Esophagus (tissue), 2 donors: ENCODE results near the gene ZNF438. TPM values are rescaled to one million over a fixed set of nuclear protein-coding genes. Genes with fewer than 3 reads are reported as not detected.

Source experiments
- H3K27ac ChIP-seq, 2 donors: one replicate each; pipeline ENCODE4 v1.5.1; 2013; ENCODE audit warnings: low read depth in 2 of 2, mild to moderate bottlenecking in 2 of 2, inconsistent platforms in 1 of 2, low read length in 1 of 2, moderate library complexity in 1 of 2
- H3K27me3 ChIP-seq, 2 donors: one replicate each; pipeline ENCODE4 v1.6.1; 2013; ENCODE audit warnings: low read length in 2 of 2, control low read depth in 1 of 2, mild to moderate bottlenecking in 1 of 2; ENCODE audit not compliant: insufficient read depth in 2 of 2, control insufficient read depth in 1 of 2
- H3K36me3 ChIP-seq, 2 donors: one replicate each; pipeline ENCODE4 v1.6.1; 2013; ENCODE audit warnings: low read length in 1 of 2; ENCODE audit not compliant: control insufficient read depth in 2 of 2, insufficient read depth in 2 of 2
- H3K4me1 ChIP-seq, 2 donors: one replicate each; pipeline ENCODE4 v1.6.1; 2013; ENCODE audit warnings: low read length in 1 of 2; ENCODE audit not compliant: control insufficient read depth in 2 of 2, insufficient read depth in 2 of 2
- H3K4me3 ChIP-seq, 2 donors: one replicate each; pipeline ENCODE4 v1.5.1; 2013; ENCODE audit warnings: low read length in 2 of 2, mild to moderate bottlenecking in 2 of 2, low read depth in 1 of 2, moderate library complexity in 1 of 2
- H3K9me3 ChIP-seq, 2 donors: one replicate each; pipeline ENCODE4 v1.6.1; 2013; ENCODE audit warnings: mild to moderate bottlenecking in 2 of 2, low read depth in 1 of 2, low read length in 1 of 2, moderate library complexity in 1 of 2; ENCODE audit not compliant: control insufficient read depth in 2 of 2, insufficient read depth in 1 of 2
- WGBS, 2 donors: extraction: QIAGEN DNeasy Blood & Tissue Kit; methylation state at CpG; one replicate each; pipeline ENCODE4 v1.1.7; 2013; 5-methylcytosine and 5-hydroxymethylcytosine counted together
- polyA plus RNA-seq, 2 donors: library from polyadenylated mRNA; stranded (reverse); fragments of 200-250 nt; gene quantifications; one replicate each; pipeline ENCODE4 v1.2.3, GENCODE V29; 2013
- donor health status: healthy with polysubstance abuse.
- donor health status: Bipolar disorder and iron deficiency.

The ZNF438 gene
- polyA plus RNA-seq, 2 donors, result 3.0 to 3.2 TPM

GRCh38 chr10:30846710-30847109 lies 185.0 kb downstream of the ZNF438 start:
- 70 to 79% methylated on average over 4 of the region's 4 CpGs for WGBS, 2 donors
- no peak overlapping the region for H3K4me3 ChIP-seq
- H3K27me3 ChIP-seq, result no peaks in the 10 kb centered on the region
- H3K36me3 ChIP-seq, result peaks cover 0 to 4% of the 10 kb centered on the region in 2 donors
- H3K9me3 ChIP-seq, result no peaks in the 10 kb centered on the region
- H3K27ac ChIP-seq, result no peak overlapping the region
- H3K4me1 ChIP-seq, result peaks cover 0 to 2% of the 10 kb centered on the region in 2 donors

GRCh38 chr10:30842894-30843293 lies 188.8 kb downstream of the ZNF438 start:
- no peak overlapping the region for H3K4me3 ChIP-seq
- 89 to 91% methylated on average over 5 of the region's 5 CpGs for WGBS, 2 donors

GRCh38 chr10:30842185-30842584 lies 189.5 kb downstream of the ZNF438 start:
- Histone ChIP-seq H3K27ac (no peak overlapping the region), H3K27me3 (no peaks in the 10 kb centered on the region), H3K36me3 (peaks cover 0 to 2% of the 10 kb centered on the region in 2 donors), H3K4me1 (peaks cover 0 to 2% of the 10 kb centered on the region in 2 donors), H3K4me3 (no peak overlapping the region), H3K9me3 (no peaks in the 10 kb centered on the region)
- 90 to 100% methylated on average over 1 of the region's 1 CpG for WGBS, 2 donors

More at GRCh38 chr10:30842894-30843293, 188.8 kb downstream of the ZNF438 start:
- H3K9me3 ChIP-seq, result no peaks in the 10 kb centered on the region
- H3K27ac ChIP-seq, result no peak overlapping the region
- no peaks in the 10 kb centered on the region for H3K27me3 ChIP-seq
- H3K36me3 ChIP-seq, result peaks cover 0 to 2% of the 10 kb centered on the region in 2 donors
- H3K4me1 ChIP-seq, result peaks cover 0 to 2% of the 10 kb centered on the region in 2 donors

- Histone ChIP-seq H3K4me3 (no peak overlapping the region), H3K4me1 (no peaks in the 10 kb centered on the region), H3K36me3 (no peaks in the 10 kb centered on the region), H3K9me3 (no peaks in the 10 kb centered on the region), H3K27me3 (no peaks in the 10 kb centered on the region), H3K27ac (no peak overlapping the region)
- WGBS, 2 donors, result 43 to 52% methylated on average over 6 of the region's 6 CpGs
Measured at GRCh38 chr10:30840395-30841050, 191.1 kb downstream of the ZNF438 start.

GRCh38 chr10:30839652-30840051 lies 192.0 kb downstream of the ZNF438 start:
- Histone ChIP-seq H3K27ac (no peak overlapping the region), H3K27me3 (no peaks in the 10 kb centered on the region), H3K9me3 (no peaks in the 10 kb centered on the region), H3K36me3 (no peaks in the 10 kb centered on the region), H3K4me3 (no peak overlapping the region), H3K4me1 (no peaks in the 10 kb centered on the region)
- 82% methylated on average over 2 of the region's 2 CpGs for WGBS, 2 donors

GRCh38 chr10:30836406-30836805 lies 195.3 kb downstream of the ZNF438 start:
- H3K36me3 ChIP-seq, result no peaks in the 10 kb centered on the region
- H3K27ac ChIP-seq, result no peak overlapping the region
- H3K27me3 ChIP-seq, result no peaks in the 10 kb centered on the region
- H3K4me3 ChIP-seq, result no peak overlapping the region
- H3K4me1 ChIP-seq, result peaks cover 0 to under 1% of the 10 kb centered on the region in 2 donors
- H3K9me3 ChIP-seq, result no peaks in the 10 kb centered on the region
- WGBS, 2 donors, result 81 to 93% methylated on average over 2 of the region's 2 CpGs

GRCh38 chr10:30835146-30835545 lies 196.5 kb downstream of the ZNF438 start:
- H3K4me3 ChIP-seq, result no peak overlapping the region
- H3K9me3 ChIP-seq, result no peaks in the 10 kb centered on the region
- 86 to 90% methylated on average over 12 of the region's 12 CpGs for WGBS, 2 donors
- no peaks in the 10 kb centered on the region for H3K27me3 ChIP-seq
- H3K27ac ChIP-seq, result no peak overlapping the region
- peaks cover 0 to 3% of the 10 kb centered on the region in 2 donors for H3K4me1 ChIP-seq
- no peaks in the 10 kb centered on the region for H3K36me3 ChIP-seq

- H3K9me3 ChIP-seq, result no peaks in the 10 kb centered on the region
- no peaks in the 10 kb centered on the region for H3K27me3 ChIP-seq
- no peak overlapping the region for H3K4me3 ChIP-seq
- no peak overlapping the region for H3K27ac ChIP-seq
- H3K4me1 ChIP-seq, result peaks cover 0 to 3% of the 10 kb centered on the region in 2 donors
- no peaks in the 10 kb centered on the region for H3K36me3 ChIP-seq
- 90 to 93% methylated on average over 3 of the region's 3 CpGs for WGBS, 2 donors
Measured at GRCh38 chr10:30834651-30835050, 197.0 kb downstream of the ZNF438 start.

- no peak overlapping the region for H3K4me3 ChIP-seq
- no peak overlapping the region for H3K27ac ChIP-seq
- H3K27me3 ChIP-seq, result no peaks in the 10 kb centered on the region
- H3K4me1 ChIP-seq, result peaks cover 0 to 3% of the 10 kb centered on the region in 2 donors
- H3K36me3 ChIP-seq, result no peaks in the 10 kb centered on the region
- WGBS, 2 donors, result 71 to 80% methylated on average over 4 of the region's 4 CpGs
- H3K9me3 ChIP-seq, result no peaks in the 10 kb centered on the region
Measured at GRCh38 chr10:30834153-30834552, 197.5 kb downstream of the ZNF438 start.

GRCh38 chr10:30833628-30833970 lies 198.1 kb downstream of the ZNF438 start:
- no peaks in the 10 kb centered on the region for H3K9me3 ChIP-seq
- H3K36me3 ChIP-seq, result no peaks in the 10 kb centered on the region
- H3K4me3 ChIP-seq, result no peak overlapping the region
- peaks cover 0 to 3% of the 10 kb centered on the region in 2 donors for H3K4me1 ChIP-seq
- 94 to 95% methylated on average over 5 of the region's 5 CpGs for whole genome bisulfite sequencing, 2 donors
- no peaks in the 10 kb centered on the region for H3K27me3 ChIP-seq
- no peak overlapping the region for H3K27ac ChIP-seq
